Measurements from ENCODE around the gene TAC4.

- TF ChIP-seq EZH2 (IDR thresholded peaks at IDR 0.05): no peak
- TF ChIP-seq POLR2AphosphoS5 (IDR thresholded peaks at IDR 0.05; ENCODE audit: borderline replicate concordance, low read depth, low read length): no peak
- no peak for TF ChIP-seq FOXP2 (optimal IDR thresholded peaks at IDR 0.05; ENCODE audit: control extremely low read depth, extremely low read length, insufficient read depth)
Measured at GRCh38 chr17:49842371-49842770, 5.5 kb downstream of the TAC4 start.
